Body of pancreas (tissue), 4 donors: ENCODE data around the gene CSTPP1.

ENCODE experiments used
- CTCF ChIP-seq, 7 experiments: fragments of 450-650 bp in 4 of 7; fragments of 200-600 bp in 3 of 7; sonication (generic) in 3 of 7; IDR thresholded peaks; one replicate each; pipeline ENCODE4 v1.5.1; 2016 to 2019; ENCODE audit warnings: antibody characterized with exemption in 7 of 7
- POLR2A ChIP-seq, 3 donors: fragments of 450-650 bp; IDR thresholded peaks; one replicate each; pipeline ENCODE4 v1.6.1; 2016; ENCODE audit warnings: antibody characterized with exemption in 3 of 3, mild to moderate bottlenecking in 2 of 3

- no peak for TF ChIP-seq CTCF (IDR thresholded peaks at IDR 0.05)
- TF ChIP-seq POLR2A (IDR thresholded peaks at IDR 0.05), result peak; percentile 42 to 53 (median 43)
Measured at GRCh38 chr11:47176328-47177228, 240.0 kb downstream of the CSTPP1 start, which contains the start of gene ARFGAP2.
